Measurements from ENCODE around the gene CTNNBIP1. TPM values are rescaled to one million over a fixed set of nuclear protein-coding genes. Genes with fewer than 3 reads are reported as not detected.

The CTNNBIP1 gene
- total RNA-seq, 2 experiments from 2014 or later = 9.0 to 9.6 TPM

GRCh38 chr1:9878404-9878803 is 31.7 kb downstream of the CTNNBIP1 start:
- ATAC-seq (no peak), DNase-seq (no peak)
- intact Hi-C loops (cut with micrococcal nuclease) = loop anchor here (10.0 kb wide), 1 partner anchor 156 kb away; the partner anchor contains the start of gene UBE4B
- ChIA-PET POLR2A (interaction anchor here (1.1 to 1.2 kb wide), 2 partner anchors 11 to 66 kb away, joined by 3 read pairs; no protein-coding TSS in a partner anchor), CTCF (interaction anchor here (1.2 to 7.9 kb wide), 5 partner anchors 10 to 94 kb away, joined by 3 to 68 read pairs (median 5); partner anchors contain the start of genes LZIC and NMNAT1)
- H3K9me3 Mint-ChIP-seq = no peaks in the 10 kb centered on the region
- no peak for TF ChIP-seq CTCF (IDR thresholded peaks at IDR 0.05)
- H3K36me3 Mint-ChIP-seq (ENCODE audit: low read depth) = no peaks in the 10 kb centered on the region
- no peak overlapping the region for H3K4me3 Mint-ChIP-seq
- no peaks in the 10 kb centered on the region for H3K27me3 Mint-ChIP-seq
- H3K27ac Mint-ChIP-seq = no peak overlapping the region
- peaks cover 21% of the 10 kb centered on the region for H3K4me1 Mint-ChIP-seq (ENCODE audit: low read depth)

- H3K27ac Mint-ChIP-seq = no peak overlapping the region
- no peaks in the 10 kb centered on the region for H3K36me3 Mint-ChIP-seq (ENCODE audit: low read depth)
- ATAC-seq = no peak
- POLR2A ChIA-PET = interaction anchor here (1.1 to 1.2 kb wide), 2 partner anchors 11 to 67 kb away, joined by 3 read pairs; no protein-coding TSS in a partner anchor
- intact Hi-C loops (cut with micrococcal nuclease) = loop anchor here (10.0 kb wide), 1 partner anchor 157 kb away; the partner anchor contains the start of gene UBE4B
- no peaks in the 10 kb centered on the region for H3K9me3 Mint-ChIP-seq
- CTCF ChIA-PET = interaction anchor here (0.7 to 7.9 kb wide), 10 partner anchors 9 to 93 kb away, joined by 3 to 68 read pairs (median 4); partner anchors contain the start of genes LZIC and NMNAT1
- H3K4me1 Mint-ChIP-seq (ENCODE audit: low read depth) = peaks cover 19% of the 10 kb centered on the region
- H3K4me3 Mint-ChIP-seq = no peak overlapping the region
- no peaks in the 10 kb centered on the region for H3K27me3 Mint-ChIP-seq
- TF ChIP-seq CTCF (IDR thresholded peaks at IDR 0.05) = no peak
- no peak for DNase-seq
Observed at GRCh38 chr1:9877962-9878361, 32.1 kb downstream of the CTNNBIP1 start.

GRCh38 chr1:9875636-9876000 is 34.5 kb downstream of the CTNNBIP1 start:
- intact Hi-C loops (cut with micrococcal nuclease) = loop anchor here (2.0 to 10.0 kb wide), 2 partner anchors 67 to 159 kb away; partner anchors contain the start of genes LZIC, NMNAT1 and UBE4B
- CTCF ChIA-PET = interaction anchor here (0.8 to 13.0 kb wide), 10 partner anchors 10 to 154 kb away, joined by 3 to 273 read pairs (median 4); partner anchors contain the start of genes LZIC and NMNAT1
- no peaks in the 10 kb centered on the region for H3K27me3 Mint-ChIP-seq
- no peak overlapping the region for H3K4me3 Mint-ChIP-seq
- ATAC-seq (no peak), DNase-seq (no peak)
- no peaks in the 10 kb centered on the region for H3K9me3 Mint-ChIP-seq
- H3K4me1 Mint-ChIP-seq (ENCODE audit: low read depth) = peaks cover 4% of the 10 kb centered on the region
- TF ChIP-seq CTCF (IDR thresholded peaks at IDR 0.05) = no peak
- POLR2A ChIA-PET = interaction anchor here (1.6 kb wide), 1 partner anchor 91 kb away, joined by 3 read pairs; no protein-coding TSS in a partner anchor
- no peak overlapping the region for H3K27ac Mint-ChIP-seq
- H3K36me3 Mint-ChIP-seq (ENCODE audit: low read depth) = no peaks in the 10 kb centered on the region

- peak; percentile 83 for DNase-seq
- Mint-ChIP-seq H3K4me1 (ENCODE audit: low read depth) (peaks cover 4% of the 10 kb centered on the region), H3K27me3 (no peaks in the 10 kb centered on the region), H3K9me3 (no peaks in the 10 kb centered on the region), H3K4me3 (no peak overlapping the region), H3K36me3 (ENCODE audit: low read depth) (no peaks in the 10 kb centered on the region), H3K27ac (no peak overlapping the region)
- CTCF ChIA-PET = interaction anchor here (0.6 to 13.0 kb wide), 34 partner anchors 9 to 375 kb away, joined by 3 to 273 read pairs (median 4); partner anchors contain the start of genes CTNNBIP1, LZIC and NMNAT1
- TF ChIP-seq CTCF (IDR thresholded peaks at IDR 0.05) = peak; percentile 95
- POLR2A ChIA-PET = interaction anchor here (1.3 to 1.6 kb wide), 2 partner anchors 9 to 90 kb away, joined by 3 read pairs; no protein-coding TSS in a partner anchor
- peak; percentile 99 for ATAC-seq
- intact Hi-C loops (cut with micrococcal nuclease) = loop anchor here (2.0 to 10.0 kb wide), 2 partner anchors 68 to 160 kb away; partner anchors contain the start of genes LZIC, NMNAT1 and UBE4B
Observed at GRCh38 chr1:9874959-9875635, 35.0 kb downstream of the CTNNBIP1 start.
